ENCODE data around the gene PRRG3.

The PRRG3 gene

DNA sequence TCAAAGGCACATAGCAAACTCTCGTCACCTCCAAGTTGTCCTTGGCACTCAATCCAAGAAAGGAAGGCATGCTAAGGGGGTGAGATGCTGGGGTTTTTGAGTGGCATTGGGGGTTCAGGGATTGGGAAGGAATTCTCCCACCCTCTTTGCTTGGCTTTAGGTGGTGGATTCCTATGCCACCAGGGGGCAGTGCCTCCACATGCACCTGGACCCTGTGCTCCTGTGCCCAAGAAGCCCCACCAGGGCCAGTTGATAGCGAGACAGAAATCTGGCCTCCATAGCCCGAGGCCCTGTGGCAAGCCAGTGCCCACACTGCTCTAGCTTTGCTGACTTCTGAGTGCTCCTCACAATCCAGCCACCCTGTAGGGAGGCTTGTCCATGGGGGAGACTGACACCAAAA, 18.6 kb downstream of the PRRG3 start:
- Histone ChIP-seq H3K4me1 (ENCODE audit: low read length) (no peaks in the 10 kb centered on the region), H3F3A (ENCODE audit: insufficient read depth, low read length) (no peaks in the 10 kb centered on the region), H3K4me2 (ENCODE audit: low read depth, low read length) (no peak overlapping the region), H3K9me3 (replicated peaks; ENCODE audit: insufficient read depth, low read length) (no peaks in the 10 kb centered on the region), H4K20me1 (ENCODE audit: insufficient read depth, low read length) (no peaks in the 10 kb centered on the region), H3K27ac (ENCODE audit: low read length) (no peak overlapping the region), H3K9ac (ENCODE audit: low read length) (no peak overlapping the region), H2AFZ (ENCODE audit: low read length) (no peak overlapping the region), H3K79me2 (ENCODE audit: low read length) (no peaks in the 10 kb centered on the region), H3K4me3 (ENCODE audit: low read length) (no peak overlapping the region), H3K36me3 (replicated peaks; ENCODE audit: insufficient read depth, low read length) (no peaks in the 10 kb centered on the region), H3K9me2 (replicated peaks; ENCODE audit: insufficient read depth, low read length) (no peaks in the 10 kb centered on the region), H3K27me3 (replicated peaks; ENCODE audit: insufficient read depth, low read length) (no peaks in the 10 kb centered on the region)
- peak; percentile 25 for DNase-seq
- TF ChIP-seq EZH2 (optimal IDR thresholded peaks at IDR 0.05; ENCODE audit: low read depth, low read length) = no peak
- TF ChIP-seq, protein P1, sequence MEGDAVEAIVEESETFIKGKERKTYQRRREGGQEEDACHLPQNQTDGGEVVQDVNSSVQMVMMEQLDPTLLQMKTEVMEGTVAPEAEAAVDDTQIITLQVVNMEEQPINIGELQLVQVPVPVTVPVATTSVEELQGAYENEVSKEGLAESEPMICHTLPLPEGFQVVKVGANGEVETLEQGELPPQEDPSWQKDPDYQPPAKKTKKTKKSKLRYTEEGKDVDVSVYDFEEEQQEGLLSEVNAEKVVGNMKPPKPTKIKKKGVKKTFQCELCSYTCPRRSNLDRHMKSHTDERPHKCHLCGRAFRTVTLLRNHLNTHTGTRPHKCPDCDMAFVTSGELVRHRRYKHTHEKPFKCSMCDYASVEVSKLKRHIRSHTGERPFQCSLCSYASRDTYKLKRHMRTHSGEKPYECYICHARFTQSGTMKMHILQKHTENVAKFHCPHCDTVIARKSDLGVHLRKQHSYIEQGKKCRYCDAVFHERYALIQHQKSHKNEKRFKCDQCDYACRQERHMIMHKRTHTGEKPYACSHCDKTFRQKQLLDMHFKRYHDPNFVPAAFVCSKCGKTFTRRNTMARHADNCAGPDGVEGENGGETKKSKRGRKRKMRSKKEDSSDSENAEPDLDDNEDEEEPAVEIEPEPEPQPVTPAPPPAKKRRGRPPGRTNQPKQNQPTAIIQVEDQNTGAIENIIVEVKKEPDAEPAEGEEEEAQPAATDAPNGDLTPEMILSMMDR (IDR thresholded peaks at IDR 0.05; ENCODE audit: low read length) = peak; percentile 50
- no peak for TF ChIP-seq EZH2phosphoT487 (IDR thresholded peaks at IDR 0.05; ENCODE audit: low read length)

DNA sequence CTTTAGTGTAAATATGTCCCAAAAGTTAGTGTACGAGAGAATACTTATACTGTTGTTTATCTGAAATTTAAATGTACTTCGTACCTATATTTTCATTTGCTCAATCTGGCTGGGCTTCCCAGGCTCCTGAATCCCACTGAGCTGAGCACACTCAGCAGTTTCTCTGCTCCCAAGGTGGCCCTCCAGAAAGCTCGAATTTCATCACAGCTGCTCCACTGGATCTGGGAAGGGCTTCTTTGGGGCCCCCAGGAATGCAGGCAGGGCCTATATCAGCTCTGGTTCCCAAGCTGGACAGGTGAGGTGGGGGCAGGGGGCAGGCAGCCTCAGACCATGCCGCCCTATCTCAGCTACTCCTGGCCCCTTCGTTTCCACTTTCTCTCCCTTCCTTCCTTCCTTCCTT, 19.1 kb downstream of the PRRG3 start:
- Histone ChIP-seq H3K4me1 (ENCODE audit: low read length) (no peaks in the 10 kb centered on the region), H3K9ac (ENCODE audit: low read length) (no peak overlapping the region), H3K4me2 (ENCODE audit: low read depth, low read length) (no peak overlapping the region), H4K20me1 (ENCODE audit: insufficient read depth, low read length) (no peaks in the 10 kb centered on the region), H3K27me3 (replicated peaks; ENCODE audit: insufficient read depth, low read length) (no peaks in the 10 kb centered on the region), H3K9me2 (replicated peaks; ENCODE audit: insufficient read depth, low read length) (no peaks in the 10 kb centered on the region), H2AFZ (ENCODE audit: low read length) (no peak overlapping the region), H3K36me3 (replicated peaks; ENCODE audit: insufficient read depth, low read length) (no peaks in the 10 kb centered on the region), H3K9me3 (replicated peaks; ENCODE audit: insufficient read depth, low read length) (no peaks in the 10 kb centered on the region), H3F3A (ENCODE audit: insufficient read depth, low read length) (no peaks in the 10 kb centered on the region), H3K4me3 (ENCODE audit: low read length) (no peak overlapping the region), H3K27ac (ENCODE audit: low read length) (no peak overlapping the region), H3K79me2 (ENCODE audit: low read length) (no peaks in the 10 kb centered on the region)
- TF ChIP-seq EZH2 (optimal IDR thresholded peaks at IDR 0.05; ENCODE audit: low read depth, low read length) (no peak), EZH2phosphoT487 (IDR thresholded peaks at IDR 0.05; ENCODE audit: low read length) (no peak)
- TF ChIP-seq, protein P1 (IDR thresholded peaks at IDR 0.05; ENCODE audit: low read length) = no peak
- DNase-seq = no peak

DNA sequence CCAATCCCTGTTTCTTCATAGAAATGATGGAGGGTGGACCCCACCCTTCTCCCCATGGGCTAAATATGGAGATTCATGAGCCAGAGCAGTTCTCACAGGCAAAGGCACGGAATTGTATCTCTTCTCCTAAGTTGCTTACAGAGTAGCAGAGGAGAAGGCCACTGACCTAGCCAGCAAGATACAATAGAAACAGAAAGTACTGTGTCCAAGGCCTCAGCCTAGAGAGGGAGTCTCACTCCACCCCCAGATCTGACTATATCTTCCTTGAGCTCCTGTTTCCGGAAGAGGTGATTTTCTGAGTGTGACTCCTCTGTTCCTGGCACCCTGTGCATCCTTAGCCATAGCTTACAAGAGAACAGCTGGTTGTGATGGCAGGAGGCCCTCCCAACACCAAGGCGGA, 20.5 kb downstream of the PRRG3 start, which contains the start of gene FATE1:
Gene FATE1, plus strand, starts transcription at position 284 of the 400 bp plus-strand sequence. Its CDS starts 85 bp downstream, at position 369.
- no peaks in the 10 kb centered on the region for H3F3A ChIP-seq (ENCODE audit: insufficient read depth, low read length)
- H3K9ac ChIP-seq (ENCODE audit: low read length) = no peak within 1 kb of the TSS
- TF ChIP-seq, protein P1 (IDR thresholded peaks at IDR 0.05; ENCODE audit: low read length) = no peak
- TF ChIP-seq EZH2 (optimal IDR thresholded peaks at IDR 0.05; ENCODE audit: low read depth, low read length) (no peak), EZH2phosphoT487 (IDR thresholded peaks at IDR 0.05; ENCODE audit: low read length) (no peak)
- H3K9me3 ChIP-seq (replicated peaks; ENCODE audit: insufficient read depth, low read length) = no peaks in the 10 kb centered on the region
- no peaks in the 10 kb centered on the region for H4K20me1 ChIP-seq (ENCODE audit: insufficient read depth, low read length)
- no peaks in the 10 kb centered on the region for H3K9me2 ChIP-seq (replicated peaks; ENCODE audit: insufficient read depth, low read length)
- H3K36me3 ChIP-seq (replicated peaks; ENCODE audit: insufficient read depth, low read length) = no peaks in the 10 kb centered on the region
- H3K27me3 ChIP-seq (replicated peaks; ENCODE audit: insufficient read depth, low read length) = no peaks in the 10 kb centered on the region
- H3K79me2 ChIP-seq (ENCODE audit: low read length) = no peaks in the 10 kb centered on the region
- H3K4me2 ChIP-seq (ENCODE audit: low read depth, low read length) = no peak within 1 kb of the TSS
- no peak within 1 kb of the TSS for H3K4me3 ChIP-seq (ENCODE audit: low read length)
- no peak within 1 kb of the TSS for H2AFZ ChIP-seq (ENCODE audit: low read length)
- H3K4me1 ChIP-seq (ENCODE audit: low read length) = no peaks in the 10 kb centered on the region
- DNase-seq = no peak
- no peak within 1 kb of the TSS for H3K27ac ChIP-seq (ENCODE audit: low read length)
